Transverse colon (tissue), 3 donors: ENCODE measurements around the gene ZNF107.

Experiments
- EP300 ChIP-seq: sonication (generic); formaldehyde crosslinking; IDR thresholded peaks from one replicate; pipeline ENCODE4 v1.6.1; 2017; ENCODE audit warnings: antibody characterized with exemption, low read depth
- POLR2AphosphoS5 ChIP-seq, 3 donors: sonication (generic); formaldehyde crosslinking; IDR thresholded peaks; one replicate each; pipeline ENCODE4 v1.6.1; 2016; ENCODE audit warnings: antibody characterized with exemption in 3 of 3

DNA sequence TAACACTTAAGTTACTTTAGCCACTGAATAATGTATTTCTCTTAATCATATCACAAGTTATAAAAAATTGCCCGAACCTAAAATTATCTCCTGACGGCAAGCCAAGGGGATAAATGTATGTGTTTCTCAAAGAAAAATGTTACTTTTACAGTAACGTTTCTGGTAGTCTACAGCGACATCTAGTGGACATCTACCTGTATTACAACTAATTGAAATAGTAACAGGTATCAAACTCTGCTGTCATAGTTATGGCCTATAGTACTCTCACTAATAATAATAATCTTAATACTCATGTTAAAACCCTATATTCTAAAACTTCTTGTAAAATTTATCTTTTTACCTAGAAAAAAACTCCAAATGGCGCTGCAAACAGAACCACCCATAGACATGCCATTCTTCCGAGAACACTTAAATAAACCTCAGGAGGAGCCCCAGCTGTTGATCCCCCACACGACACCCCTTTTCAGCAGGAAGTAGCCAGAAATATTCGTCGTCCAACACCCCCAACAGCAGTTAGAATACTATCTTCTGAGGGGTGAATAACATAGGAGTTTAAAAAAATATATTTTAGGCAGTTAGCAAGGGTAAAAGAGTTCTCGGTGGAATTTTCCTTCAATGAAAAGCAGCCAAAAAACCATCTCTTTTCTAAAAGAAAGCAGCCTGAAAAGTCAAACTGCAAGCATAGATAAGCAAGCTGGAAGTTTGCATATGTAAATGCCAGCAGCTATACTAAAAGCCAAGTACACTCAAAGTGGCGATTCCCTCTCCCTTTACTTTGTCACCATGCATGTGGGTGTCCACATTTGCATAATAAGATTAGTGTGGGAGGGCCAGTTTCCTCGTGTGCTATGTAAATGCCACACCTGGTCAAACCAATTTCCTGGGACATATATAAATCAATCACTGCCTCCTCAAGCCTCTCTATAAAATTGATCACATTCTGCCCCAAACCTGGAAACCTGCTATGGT lies 40.5 kb upstream of the ZNF107 start:
- TF ChIP-seq POLR2AphosphoS5 (IDR thresholded peaks at IDR 0.05), result no peak
- TF ChIP-seq EP300, result no peak
